Measurements from ENCODE around the gene IPPK.
"Not testable (repeated sequence)": the region's sequence is repeated elsewhere in the genome, so short reads cannot be mapped to it uniquely, and the experiment has no call there.

Gene IPPK

DNA sequence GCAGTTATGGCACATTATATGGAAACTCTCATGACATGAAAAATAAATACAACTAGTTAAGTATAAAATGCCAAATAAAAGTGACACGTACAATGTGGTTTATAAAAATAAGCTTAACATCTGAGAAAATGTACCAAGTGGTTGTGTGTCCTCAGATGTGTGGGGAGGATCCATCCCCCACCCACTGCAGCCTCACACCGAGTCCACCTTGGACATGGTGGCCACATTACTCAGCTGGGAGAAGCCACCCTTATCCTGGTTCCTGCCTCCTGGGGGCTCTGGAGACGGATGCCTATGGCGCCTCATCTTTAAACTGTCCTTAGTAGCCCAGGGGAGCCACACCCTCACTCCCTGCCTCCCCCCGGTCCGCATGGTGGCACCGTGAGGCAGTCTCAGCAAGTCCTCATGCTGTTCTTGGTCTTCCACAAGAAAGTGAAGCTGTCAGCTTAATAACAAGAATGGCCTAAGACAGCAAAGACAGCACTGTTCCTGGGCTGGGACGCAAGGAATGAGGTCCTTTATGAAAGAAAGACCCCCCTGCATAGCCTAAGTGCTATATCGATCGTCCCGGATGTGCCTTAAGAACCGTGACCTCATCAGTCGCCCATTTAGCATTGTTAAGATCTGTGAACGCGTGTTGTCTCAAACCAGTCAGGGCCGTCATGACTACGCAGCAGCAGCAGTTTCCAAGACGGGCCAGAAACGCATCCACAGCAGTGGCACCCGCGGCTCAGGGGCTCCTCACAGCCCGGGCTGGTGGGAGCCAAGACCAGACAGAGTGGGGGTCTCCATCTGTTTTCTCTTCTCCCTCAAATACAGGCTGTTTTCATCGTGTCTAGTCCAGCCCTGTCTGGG, 56.4 kb downstream of the IPPK start:
- DNase-seq (ENCODE audit: low read depth) = no peak

DNA sequence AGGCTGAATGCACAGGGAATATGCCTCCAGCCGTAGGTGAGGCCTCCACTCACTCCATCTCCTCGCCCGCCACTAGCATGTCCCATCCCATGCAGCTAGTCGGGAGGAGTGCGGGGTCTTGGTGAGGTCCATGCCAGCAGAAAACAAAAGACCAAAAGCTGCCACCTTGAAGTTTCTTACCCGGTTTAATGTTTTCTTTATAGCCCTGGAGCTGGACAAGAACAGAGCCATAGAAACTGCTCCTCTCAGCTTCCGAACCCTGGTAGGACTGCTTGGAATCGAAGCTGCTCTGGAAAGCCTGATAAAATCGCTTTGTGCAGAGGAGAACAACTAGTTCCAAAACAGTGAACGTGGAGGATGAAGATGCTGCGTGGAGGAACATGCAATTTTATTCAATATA, 57.1 kb downstream of the IPPK start:
- DNase-seq (ENCODE audit: low read depth) = no peak

DNA sequence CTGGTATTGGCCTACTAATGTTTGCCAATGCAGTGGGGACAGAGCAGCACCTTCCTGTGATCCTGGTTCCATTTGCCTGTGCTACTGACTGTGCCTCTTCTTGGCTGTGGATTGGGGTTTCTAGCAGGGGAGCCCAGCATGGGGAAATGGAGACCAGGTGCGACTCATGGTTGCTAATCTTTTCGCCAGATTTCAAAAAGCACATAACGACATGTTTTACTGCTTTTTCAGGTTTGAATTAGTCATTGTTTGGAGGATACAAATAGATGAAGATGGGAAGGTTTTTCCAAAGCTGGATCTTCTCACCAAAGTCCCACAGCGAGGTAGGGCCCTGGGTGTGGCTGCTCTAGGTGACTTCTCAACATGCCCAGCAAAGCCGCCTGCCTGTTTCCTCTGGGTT, 57.6 kb downstream of the IPPK start:
- no peak for DNase-seq (ENCODE audit: low read depth)

DNA sequence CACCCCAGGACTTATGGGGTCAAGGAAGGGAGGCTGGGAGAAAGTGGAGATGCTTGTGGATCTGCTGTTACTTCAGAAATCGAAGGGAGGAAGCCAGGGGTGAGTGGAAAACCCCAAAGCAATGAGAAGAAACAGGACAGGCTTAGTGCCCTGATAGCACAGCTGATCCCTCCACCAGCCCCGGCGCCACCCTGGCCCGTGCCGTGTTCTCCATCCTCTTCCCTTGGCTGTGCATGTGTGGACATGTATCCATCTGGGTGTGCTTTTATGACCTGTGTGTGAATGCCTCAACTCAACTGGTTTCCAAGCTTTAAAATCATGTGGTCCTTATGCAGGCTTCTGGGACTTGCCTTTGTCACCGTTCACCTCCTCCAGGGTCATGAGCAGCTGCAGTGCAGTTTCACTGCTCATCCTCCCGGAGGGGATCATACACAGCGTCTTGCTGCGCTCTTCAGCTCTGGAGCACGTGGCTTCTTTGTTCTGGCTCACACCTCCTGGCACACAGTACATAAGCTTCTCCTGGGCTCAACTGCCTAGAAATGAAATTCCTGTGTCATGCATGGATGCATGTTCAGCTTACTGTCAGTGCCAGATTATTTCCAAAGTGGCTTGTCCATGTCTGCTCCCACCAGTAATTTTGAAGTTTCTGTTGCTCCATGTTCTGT, 58.2 kb downstream of the IPPK start:
- no peak for DNase-seq (ENCODE audit: low read depth)

DNA sequence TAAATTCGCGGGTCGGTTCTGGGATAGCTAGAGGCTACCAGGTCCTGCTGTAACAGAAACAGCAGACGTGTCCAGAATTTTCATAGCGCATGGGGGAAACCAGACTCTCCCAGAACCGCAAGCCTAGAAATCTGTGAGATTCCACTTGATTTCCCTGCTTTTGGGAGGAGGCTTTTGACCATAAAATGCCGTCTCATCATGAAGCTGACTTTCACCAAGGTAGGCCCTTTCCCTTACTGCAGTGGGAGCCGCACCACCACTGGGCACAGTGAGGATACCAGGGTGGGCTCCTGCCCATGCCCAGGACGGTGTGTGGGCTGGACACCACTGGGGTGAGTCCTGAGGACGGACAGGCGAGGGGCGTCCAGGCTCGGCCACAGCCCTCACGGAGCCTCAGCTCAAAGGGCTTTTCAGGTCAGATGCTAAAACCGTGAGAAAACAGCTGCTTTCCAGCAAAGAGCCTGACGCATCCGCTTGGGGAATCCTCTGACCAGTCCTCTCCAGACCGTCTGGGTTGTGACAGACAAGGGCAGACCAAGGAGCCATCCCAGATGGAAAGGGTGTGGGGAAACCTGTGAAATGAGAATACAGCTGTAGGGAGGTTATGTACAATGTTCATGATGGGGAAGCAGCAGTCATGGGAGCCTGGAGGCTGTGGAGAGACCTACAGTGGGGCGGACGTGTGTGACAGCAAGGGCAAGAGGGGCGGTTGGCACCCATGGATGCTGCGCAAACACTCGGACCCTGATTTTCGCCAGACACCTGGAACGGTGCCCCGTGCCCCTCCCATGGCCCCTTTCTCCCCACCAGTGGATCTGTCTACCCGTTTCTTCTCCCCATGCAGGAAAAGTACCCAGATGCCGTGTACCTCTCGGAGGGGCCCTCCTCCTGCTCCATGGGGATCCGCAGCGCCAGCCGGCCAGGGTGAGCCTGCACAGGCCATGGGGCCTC, 59.2 kb downstream of the IPPK start:
- DNase-seq (ENCODE audit: low read depth) = no peak

DNA sequence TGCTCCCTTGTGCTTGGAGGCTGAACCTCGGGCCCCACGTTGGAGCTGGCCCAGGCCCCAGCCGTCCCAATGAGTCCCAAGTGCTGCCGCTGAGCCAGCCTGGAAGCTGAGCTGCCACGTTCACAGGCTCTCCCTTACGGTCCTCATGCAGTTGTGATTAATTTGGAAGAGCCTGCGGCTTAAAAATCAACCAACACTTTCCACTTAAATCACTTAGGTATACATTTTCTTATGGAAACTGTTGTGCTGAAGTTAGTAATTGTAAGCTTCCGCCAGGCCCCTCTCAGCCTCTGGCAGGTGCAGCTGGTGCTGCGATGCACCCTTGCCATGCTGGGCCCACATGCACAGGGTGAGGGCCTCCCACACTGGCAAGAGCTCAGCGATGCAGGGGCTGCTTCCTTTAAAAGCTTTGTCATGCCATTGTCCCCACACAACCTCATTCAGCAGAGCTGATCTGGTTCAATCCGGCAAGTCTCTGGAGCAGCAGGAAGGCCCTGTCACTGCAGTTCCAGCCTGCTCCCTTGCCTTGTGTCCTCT, 61.0 kb downstream of the IPPK start:
- no peak for DNase-seq (ENCODE audit: low read depth)

DNA sequence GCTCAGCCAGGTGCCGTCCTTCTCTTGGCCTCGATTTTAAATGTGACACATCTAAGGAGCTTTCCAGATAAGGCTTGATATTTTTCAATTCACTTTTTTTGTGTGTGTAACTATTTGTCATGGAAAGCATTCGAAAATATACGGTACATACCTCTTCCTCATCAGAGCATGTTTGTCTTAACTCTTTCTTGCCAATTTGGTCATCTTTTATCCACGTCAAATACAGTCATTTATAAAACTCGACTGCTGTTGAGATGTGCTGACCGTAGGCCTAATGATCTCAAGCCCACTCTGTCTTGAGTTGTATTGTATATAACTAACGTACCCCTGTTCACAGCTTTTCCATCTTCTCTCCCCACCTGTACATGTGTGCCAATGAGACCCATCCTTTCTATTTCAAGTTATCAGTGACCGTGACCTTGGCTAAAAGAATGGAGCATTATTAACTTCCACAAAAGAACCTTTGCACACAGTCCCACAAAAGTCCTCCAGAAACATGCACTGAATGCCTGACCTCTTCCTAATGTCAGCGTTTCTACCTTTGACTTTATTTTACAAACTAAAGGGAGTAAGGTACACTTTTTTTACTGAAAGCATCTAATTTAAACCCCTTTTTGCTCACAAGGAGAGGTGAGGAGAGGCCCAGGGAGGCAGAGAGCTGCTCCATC, 61.6 kb downstream of the IPPK start:
- DNase-seq (ENCODE audit: low read depth) = no peak

DNA sequence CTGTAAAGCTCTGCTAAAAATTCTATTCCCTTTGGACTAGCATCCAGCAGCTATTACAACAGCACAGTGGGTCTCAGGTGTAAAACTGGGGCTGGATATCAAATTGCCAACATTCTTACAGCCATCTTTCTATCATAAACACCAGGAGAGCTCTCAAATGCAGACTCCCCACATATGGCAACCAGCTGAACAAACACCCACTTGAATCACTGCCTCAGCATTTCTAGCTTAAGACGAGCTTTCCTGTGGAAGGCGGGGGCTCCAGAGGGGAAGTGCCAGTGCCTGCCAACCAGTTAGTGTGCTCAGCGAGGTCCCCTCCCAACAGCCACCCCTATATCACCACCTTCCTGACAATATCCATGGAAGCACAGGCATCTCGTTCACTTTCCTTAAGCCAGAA, 62.2 kb downstream of the IPPK start:
- peak; percentile 87 for DNase-seq (ENCODE audit: low read depth)

DNA sequence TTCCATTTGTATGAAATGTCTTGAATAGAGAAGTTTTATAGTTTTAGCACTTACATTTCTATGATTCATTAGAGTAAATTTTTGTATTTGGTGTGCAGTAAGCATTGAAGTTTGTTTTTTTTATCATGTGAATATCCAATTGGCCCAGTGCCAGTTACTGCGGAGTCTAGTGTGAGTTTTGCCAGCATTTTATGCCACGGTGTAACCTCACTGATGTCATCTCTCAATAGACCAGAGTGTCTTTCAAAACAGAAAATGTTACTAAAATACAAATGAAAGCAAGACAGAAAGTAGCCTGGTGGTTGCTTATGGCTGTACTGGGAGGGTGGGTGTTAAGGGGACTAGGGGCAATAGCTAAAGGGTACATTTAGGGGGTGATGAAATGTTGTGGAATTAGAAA, 62.8 kb downstream of the IPPK start:
- peak; percentile 69 for DNase-seq (ENCODE audit: low read depth)

DNA sequence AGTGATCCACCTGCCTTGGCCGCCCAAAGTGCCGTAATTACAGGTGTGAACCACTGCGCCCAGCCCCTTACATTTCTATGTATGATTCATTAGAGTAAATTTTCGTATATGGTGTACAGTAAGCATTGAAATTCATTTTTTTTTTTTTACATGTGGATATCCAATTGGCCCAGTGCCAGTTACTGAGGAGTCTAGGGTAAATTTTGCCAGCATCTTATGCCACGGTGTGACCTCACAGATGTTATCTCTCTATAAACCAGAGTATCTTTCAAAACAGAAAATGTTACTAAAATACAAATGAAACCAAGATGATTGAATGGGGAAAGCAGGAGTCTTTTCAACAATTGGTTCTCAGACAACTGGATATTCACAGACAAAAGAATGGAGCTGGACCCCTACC, 64.7 kb downstream of the IPPK start:
- no peak for DNase-seq (ENCODE audit: low read depth)

DNA sequence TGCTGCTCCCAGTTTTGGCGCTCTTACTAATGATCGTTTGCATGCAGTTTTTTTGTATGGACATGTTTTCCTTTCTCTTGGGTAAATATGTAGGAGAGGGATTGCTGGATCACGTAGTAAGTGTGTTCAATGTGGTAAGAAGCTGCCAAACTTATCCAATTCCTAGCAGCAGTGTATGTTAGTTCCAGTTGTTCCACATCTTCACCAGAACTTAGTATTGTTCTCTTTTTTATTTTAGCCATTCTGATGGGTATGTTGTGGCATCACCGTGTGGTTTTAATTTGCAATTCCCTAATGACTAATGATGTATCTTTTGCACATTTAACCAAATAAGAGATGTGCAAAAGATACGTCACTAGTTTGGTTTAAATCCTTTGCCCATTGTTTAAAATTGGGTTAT, 65.9 kb downstream of the IPPK start:
- DNase-seq (ENCODE audit: low read depth) = no peak

DNA sequence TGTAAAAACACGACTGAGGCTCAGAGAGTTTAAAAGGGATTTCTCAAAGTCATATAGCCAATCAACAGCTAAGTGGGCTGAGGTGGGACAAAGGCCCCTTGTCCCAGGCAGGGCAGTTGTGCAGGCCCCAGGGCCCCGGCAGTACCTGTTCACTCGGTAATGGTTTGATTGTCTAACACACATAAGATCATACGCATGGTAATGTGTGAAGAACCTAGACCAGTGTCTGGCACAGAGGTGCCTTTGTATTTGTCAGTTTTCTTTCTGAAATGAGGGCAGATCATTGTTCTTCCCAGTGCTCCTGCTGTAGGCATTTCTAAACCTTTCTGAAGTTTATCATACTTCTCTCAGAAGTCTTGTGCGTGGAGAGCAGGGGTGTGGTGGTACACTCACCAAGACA, 66.8 kb downstream of the IPPK start:
- no peak for DNase-seq (ENCODE audit: low read depth)

DNA sequence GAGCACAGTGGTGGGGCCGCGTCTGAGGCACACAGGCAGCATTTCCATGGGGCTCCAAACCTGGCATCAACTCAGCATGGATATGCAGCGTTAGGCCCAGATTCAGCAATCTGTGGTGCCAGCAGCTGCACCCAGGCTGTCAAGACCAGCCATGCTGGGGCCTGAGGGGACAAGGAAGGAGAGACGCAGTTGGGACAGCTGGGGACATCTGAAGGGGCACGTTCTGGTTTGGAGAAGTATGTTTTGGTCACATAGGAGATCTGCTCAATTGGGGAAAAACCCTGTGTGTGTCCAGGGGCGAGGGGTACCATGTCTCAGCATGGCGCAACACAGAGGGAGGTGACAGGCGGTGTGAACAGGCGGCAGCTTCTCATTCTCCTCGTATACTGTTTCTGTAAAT, 67.5 kb downstream of the IPPK start:
- DNase-seq (ENCODE audit: low read depth) = no peak

DNA sequence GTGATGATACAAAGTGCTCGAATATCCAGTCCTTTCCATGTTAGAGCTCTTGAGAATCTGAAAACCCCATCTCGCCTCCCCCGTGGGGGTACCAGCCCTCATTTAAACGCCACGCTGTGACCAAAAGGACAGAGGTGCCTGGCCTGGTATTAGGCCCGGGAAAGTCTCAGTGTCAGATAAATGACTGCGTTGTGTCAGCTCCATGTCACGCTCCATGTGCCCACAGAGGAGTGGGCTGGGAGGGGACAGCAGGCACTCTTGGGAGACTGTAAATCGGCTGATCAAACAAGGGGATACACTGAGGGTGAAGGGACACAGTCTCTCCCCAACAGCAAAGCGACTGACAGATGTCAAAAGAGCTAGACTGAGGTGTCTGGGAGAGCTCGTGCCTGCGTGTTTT, 68.5 kb downstream of the IPPK start:
- no peak for DNase-seq (ENCODE audit: low read depth)

DNA sequence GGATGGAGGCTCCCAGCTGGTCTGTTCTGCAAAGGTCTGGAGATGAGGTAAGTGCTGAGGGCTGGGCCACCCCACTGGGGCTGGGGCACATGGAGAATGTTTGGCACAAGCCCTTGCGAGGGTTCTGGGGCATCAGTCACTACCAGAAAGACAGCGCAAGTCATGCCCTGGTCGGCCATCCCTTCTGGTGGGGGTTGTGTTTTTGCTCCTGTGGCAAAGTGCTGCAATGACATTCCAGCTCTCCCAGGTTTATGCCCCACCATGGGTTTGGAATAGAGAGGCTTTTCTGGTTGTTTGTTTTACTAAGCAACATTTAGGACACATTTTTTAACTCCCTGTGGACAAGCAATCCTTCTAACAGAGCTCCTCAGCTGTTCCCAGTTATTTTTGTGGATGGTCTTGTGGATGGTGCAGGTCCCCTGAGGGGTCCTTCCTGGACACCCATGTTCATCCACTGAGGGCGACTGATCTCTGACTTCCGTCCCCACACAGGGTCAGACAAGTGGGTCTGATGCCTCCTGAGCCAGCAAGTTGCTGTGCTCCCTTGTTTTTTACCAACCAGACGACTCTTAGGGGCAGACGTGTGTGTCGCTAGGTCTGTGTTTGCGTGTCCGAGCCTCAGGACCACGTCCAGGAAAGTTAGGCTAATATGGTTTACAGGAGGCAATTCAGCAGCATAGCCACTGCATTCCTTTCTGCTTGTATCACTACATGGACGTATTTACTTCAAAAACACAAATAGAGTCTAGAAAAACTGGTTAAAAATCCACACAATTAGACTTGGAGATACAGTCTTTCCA, 69.3 kb downstream of the IPPK start:
- DNase-seq (ENCODE audit: low read depth) = no peak

DNA sequence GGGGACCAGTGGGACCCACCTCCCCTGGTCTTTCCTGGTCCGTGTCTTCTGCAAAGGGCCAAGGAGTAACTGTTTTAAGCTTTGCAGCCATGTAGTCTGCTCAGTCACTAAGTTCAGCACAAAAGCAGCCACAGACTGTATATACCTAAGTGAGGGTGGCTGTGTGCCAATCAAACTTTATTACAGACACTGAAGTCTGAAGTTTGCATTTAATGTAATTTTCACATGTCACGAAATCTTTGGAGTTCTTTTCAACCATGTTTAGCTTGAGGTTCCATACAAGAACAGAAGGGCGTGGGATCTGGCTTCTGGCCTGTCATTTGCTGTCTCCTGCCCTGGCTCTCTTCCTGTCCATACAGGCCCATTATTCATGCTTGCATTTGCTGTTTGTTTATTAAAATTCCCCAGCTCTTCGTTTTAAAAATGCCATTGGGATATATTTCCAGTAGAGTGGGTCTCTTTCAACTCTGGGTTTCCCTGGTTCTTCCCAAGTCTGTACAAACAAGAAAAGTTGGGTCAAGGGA, 69.9 kb downstream of the IPPK start:
- DNase-seq (ENCODE audit: low read depth) = no peak

DNA sequence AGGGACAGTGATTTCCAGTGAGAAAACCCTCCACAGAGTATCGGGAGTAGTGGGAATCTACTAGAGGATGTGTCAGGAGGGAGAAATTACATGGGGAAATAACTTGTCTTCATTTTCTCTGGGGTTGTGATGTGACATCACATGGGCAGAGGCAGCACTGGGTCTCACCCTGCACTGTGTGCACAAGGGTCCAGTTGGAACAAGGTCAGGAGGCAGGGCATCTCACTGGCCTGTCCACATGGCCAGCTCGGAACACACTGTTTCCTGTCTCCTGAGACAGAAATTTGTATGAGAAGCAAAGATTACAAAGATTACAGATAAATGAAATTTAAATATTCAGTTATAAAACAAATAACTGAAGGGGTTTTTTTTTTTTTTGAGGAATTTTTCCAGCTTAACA, 71.5 kb downstream of the IPPK start:
- no peak for DNase-seq (ENCODE audit: low read depth)

DNA sequence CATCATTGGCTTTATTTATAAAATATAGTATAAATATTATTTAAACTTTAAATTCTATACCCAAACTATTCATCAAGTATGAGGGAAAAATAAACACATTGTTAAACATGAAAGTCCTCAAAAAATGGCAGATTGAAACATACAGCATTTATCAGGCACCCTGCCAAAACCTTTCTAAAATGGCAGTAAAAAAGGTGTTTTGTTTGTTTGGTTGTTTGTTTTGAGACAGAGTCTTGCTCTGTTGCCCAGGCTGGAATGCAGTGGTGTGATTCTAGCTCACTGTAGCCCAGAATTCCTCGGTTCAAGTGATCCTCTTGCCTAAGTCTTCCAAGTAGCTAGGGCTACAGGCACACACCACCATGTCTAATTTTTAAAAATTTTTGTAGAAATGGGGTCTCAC, 74.0 kb downstream of the IPPK start:
- no peak for DNase-seq (ENCODE audit: low read depth)

DNA sequence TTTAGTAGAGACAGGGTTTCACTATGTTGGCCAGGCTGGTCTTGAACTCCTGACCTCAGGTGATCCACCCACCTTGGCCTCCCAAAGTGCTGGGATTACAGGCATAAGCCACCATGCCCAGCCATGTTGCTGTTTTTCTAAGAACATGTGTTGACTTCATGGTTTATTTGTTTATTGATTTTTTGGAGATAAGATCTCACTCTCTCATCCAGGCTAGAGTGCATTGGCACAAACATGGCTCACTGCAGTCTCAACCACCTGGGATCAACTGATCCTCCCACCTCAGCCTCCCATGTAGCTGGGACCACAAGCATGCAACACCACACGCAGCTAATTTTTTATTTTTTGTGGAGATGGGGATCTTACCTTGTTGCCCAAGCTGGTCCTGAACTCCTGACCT, 74.9 kb downstream of the IPPK start:
- not testable (repeated sequence) for DNase-seq (ENCODE audit: low read depth)

DNA sequence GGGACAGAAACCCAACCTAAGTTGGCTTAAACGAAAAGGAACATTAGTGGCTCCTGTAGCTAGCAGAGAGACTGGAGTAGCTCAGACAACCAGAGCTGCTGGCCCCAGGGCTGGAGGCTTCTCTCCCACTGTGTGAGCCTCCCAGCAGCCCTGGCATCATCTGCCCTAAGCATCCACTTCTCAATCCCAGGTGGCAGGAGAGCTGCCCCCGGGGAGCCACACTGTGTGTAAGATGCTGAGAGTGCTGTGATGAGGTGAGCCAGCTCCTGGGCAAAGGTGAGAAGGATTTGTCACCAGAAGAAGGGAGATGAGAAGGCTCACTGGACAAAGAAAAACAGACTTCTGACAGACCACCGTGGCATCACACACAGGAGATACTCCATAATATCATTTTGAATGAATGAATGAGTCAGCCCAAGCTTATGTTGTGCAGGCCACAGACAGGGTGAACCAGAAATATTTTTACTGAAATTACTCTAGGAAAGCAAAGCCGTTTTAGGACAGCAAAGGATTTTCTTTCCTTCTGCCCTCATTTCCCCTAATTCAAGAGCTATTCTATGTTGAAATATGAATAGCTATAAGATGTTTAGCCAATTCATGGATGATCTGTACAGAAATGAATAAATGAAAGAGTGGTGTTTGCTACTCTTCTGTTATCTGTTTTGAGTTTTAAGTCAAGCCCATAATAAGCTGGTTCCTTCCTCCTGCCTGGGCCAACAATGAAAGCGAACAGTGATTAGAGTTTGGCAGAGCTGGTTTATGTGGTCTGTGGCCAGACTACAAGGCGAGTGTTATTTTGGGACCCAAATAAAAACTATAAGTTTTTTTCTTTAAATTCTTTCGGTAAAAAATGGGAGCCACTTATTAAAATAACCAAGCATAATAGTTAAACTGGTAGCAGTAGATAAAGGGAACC, 76.7 kb downstream of the IPPK start:
- DNase-seq (ENCODE audit: low read depth) = no peak

All from fibroblast of the conjunctiva (primary cell).